Kidney capillary endothelial cell (primary cell): ENCODE results near the gene CHAC1.

Experiments
- DNase-seq: peaks from one replicate; pipeline ENCODE4 v3.0.0-alpha.2; 2018; ENCODE audit warnings: low spot score

The CHAC1 gene, protein sequence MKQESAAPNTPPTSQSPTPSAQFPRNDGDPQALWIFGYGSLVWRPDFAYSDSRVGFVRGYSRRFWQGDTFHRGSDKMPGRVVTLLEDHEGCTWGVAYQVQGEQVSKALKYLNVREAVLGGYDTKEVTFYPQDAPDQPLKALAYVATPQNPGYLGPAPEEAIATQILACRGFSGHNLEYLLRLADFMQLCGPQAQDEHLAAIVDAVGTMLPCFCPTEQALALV

DNA sequence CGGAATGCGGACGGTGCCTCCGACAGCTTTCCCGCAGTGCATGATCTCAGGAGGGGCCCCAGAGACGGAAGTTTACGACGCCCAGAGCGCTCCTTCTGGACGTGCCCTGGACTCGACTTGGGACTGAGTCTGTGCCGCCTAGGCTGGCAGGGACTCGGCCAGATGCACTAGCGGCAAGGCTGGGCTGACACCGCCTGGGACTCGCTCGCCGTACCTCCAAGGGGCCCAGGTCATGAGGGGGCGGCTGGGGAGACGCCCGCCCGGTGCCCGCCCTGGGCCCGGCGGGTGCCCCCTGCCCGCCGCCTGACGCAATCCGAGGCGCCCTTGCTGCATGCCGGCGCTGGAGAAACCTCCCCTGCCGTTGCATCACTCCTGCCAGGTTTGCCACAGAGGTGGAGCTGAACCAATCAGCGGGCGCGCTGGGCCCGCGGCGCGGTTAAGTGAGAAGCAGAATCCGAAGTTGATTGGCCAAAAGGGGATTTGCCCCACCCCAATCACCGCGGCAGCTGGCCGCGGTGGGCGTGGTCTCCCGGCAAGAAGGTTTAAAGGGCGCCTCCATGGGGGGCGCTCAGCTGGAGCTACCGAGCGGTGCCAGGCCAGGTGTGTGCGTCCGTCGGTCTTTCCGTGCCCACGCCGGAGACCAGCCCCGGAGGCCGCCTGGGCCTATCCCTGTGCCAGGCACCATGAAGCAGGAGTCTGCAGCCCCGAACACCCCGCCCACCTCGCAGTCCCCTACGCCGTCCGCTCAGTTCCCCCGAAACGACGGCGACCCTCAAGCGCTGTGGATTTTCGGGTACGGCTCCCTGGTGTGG, at the start of gene CHAC1:
TSS of gene CHAC1 (plus strand) at position 571 of the 812 bp plus-strand sequence. CDS start at position 684, 113 bp downstream.
- peak; percentile 96 for DNase-seq

- DNase-seq: no peak
Observed at GRCh38 chr15:40904552-40905201, 48.6 kb upstream of the CHAC1 start.

- DNase-seq: peak; percentile 96
Observed at GRCh38 chr15:40906091-40906990, 46.9 kb upstream of the CHAC1 start.

DNA sequence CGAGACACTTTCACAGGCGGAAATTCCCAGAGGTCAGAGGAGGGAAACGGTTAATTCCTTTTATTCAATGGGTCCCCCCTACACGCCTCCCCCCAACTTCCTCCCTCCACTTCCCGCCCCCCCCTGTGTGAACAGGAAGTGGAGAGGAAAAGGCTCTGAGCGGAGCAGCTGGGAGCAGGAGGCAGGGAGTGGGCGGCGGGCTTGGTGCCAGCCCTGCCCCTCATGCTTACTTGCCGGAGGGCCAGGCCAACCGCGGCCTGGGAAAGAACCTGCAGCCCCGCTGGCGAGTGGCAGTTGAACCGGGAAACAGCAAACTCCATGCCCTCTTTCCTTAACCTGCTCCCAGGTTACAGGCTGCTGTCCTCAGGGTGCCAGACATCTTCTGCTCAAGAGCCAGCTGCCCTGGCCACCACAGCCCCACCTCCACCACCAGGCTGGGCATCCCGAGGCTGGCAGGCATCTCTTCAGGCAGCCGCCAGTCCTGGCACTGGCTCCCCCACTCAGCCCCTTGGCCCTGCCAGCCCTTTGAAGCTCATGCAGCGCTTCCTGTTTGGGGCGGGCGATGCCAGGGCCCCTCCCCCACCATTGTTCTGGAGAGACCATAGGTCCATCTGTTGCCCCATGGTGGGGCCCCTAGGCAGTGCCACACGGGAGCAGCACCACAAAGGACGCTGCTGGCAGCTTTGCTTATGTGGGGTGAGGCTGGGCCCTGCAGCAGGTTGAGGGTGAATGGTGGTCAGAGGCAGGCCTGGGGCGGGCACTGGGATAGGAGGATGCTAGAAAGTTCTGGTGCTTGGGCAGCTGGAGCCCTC, 46.1 kb upstream of the CHAC1 start:
- peak; percentile 78 for DNase-seq

- no peak for DNase-seq
Observed at GRCh38 chr15:40908095-40908494, 45.2 kb upstream of the CHAC1 start.

DNA sequence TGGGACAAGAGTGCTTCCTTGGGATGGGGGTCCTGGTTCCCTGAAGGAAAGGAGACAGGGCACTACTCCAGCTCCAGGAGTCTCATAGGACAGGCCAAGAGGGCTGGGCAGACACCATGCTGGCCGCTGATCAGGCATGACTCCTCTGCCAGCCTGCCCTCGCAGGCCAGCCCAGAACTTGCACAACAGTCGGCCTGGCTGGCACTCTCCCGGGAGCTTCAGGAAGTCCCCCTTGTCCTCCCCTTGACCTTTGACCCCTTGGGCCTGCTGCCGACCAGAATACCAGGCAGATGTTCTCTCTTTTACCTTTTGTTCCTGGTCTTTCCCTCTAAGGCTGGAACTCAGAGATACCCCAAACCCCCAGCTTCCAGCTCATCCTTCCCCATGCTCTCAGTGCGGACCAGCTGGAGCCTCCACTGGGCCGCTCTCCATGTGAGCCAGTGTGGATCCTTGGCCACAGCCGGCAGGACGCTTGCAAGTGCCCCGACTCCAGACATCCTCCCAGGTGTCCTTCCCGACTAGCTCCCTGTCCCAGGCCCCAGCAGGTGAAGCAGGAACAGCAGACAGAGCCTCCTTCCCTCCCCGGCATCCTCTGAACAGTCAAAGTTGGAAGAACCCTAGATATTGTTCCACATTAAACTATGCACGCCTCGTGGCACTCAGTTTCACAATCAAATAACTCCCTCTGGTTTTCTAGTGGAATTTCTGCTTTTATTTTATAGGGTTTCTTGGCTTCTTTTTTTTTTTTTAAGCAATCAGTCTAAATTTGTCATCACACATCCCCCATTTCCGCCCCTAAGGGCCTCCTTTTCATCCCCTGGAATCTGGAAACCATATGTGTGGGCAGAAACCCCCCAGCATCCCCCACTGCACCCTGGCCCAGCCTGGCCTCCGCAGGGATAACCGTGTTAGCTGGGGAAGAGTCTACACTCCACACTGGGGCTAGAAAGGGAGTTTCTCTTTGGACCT, 43.3 kb upstream of the CHAC1 start:
- no peak for DNase-seq

- no peak for DNase-seq
Observed at GRCh38 chr15:40911141-40911540, 42.1 kb upstream of the CHAC1 start.

- DNase-seq: no peak
Observed at GRCh38 chr15:40911693-40912092, 41.6 kb upstream of the CHAC1 start.

DNA sequence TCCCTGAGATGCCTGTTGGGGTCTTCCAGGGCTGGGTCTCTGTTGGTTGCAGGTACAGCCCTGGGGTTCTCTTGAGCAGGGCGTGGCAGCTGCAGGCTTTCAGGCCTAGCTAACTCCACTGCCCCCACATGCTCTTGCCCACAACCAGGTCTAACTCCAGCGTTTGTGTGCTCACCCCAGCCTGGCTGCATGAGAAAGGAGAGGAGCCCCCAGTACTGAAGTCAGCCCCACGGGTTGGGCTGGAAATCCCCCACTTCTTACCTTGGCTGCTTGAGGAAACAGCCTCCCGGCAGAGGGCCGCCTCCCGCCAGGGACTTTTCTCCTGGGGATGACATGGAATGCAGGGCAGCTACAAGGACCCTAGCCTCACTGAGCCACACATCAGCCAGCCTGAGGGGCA, 40.8 kb upstream of the CHAC1 start:
- DNase-seq: no peak

- DNase-seq: no peak
Observed at GRCh38 chr15:40914013-40914412, 39.3 kb upstream of the CHAC1 start.

- no peak for DNase-seq
Observed at GRCh38 chr15:40914486-40914885, 38.8 kb upstream of the CHAC1 start.

DNA sequence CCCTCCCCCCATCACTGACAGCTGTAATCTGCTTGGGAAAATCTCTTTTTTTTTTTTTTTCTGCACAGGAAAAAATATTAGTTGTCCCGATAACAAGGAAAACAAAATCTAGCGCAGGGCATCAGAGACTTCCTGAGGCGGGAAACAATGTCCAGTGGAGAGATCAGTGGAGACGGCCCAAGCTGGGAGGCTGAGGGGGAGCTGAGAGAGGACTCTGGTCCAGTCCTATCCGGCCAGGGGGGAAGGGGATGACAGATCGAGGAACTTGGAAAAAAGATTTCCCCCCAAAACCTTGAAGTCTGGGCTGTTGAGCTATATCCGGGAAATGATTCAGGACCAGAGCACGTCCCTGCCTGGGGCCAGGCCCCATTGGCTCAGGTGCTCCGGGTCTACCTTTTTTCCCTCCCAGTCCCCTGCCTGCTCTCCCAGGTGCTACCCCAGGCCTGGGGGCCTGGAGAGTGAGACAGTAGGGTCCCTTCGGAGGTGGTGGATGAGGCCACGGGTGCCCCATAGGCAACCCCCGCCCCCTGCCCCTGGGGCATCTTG, 38.1 kb upstream of the CHAC1 start:
- DNase-seq: peak; percentile 88

DNA sequence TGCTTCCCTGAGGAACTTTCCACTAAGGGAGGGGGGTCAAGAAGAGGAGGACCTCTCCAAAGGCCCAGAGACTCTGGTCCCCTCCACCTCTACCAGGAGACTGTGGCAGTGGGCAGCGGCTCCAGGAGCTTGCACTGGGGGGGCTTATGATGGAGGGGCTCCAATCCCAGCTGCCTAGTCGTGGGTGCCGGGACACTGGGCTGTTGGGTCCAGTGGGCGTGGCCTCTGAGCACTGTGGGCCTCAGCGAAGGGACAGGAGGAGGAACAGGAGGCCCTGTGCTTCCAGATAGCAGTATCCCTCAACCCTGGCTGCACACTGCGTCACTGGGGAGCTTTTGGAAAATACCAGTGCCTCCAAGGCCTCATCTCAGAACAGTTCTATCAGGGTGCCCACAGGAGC, 37.6 kb upstream of the CHAC1 start:
- DNase-seq: no peak

GRCh38 chr15:40917585-40917984, 35.7 kb upstream of the CHAC1 start:
- no peak for DNase-seq

- peak; percentile 93 for DNase-seq
Observed at GRCh38 chr15:40918146-40918798, 35.0 kb upstream of the CHAC1 start.

- peak; percentile 94 for DNase-seq
Observed at GRCh38 chr15:40918799-40919392, 34.4 kb upstream of the CHAC1 start.

GRCh38 chr15:40921949-40922607, 31.2 kb upstream of the CHAC1 start:
- DNase-seq: peak; percentile 51

GRCh38 chr15:40922608-40923005, 30.7 kb upstream of the CHAC1 start:
- DNase-seq: no peak
